C4-2B (cell line): ENCODE data around the gene AKAP12.

Experiments used
- ZFX ChIP-seq: fragments of 450-650 bp; IDR thresholded peaks from 2 replicates; pipeline ENCODE4 v1.6.1; 2017
- TF ChIP-seq, protein P1 (sequence below): fragments of 450-650 bp; conservative IDR thresholded peaks from 2 replicates; pipeline ENCODE4 v1.5.1; 2017; ENCODE audit warnings: mild to moderate bottlenecking

- TF ChIP-seq, protein P1, sequence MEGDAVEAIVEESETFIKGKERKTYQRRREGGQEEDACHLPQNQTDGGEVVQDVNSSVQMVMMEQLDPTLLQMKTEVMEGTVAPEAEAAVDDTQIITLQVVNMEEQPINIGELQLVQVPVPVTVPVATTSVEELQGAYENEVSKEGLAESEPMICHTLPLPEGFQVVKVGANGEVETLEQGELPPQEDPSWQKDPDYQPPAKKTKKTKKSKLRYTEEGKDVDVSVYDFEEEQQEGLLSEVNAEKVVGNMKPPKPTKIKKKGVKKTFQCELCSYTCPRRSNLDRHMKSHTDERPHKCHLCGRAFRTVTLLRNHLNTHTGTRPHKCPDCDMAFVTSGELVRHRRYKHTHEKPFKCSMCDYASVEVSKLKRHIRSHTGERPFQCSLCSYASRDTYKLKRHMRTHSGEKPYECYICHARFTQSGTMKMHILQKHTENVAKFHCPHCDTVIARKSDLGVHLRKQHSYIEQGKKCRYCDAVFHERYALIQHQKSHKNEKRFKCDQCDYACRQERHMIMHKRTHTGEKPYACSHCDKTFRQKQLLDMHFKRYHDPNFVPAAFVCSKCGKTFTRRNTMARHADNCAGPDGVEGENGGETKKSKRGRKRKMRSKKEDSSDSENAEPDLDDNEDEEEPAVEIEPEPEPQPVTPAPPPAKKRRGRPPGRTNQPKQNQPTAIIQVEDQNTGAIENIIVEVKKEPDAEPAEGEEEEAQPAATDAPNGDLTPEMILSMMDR = no peak
- no peak for TF ChIP-seq ZFX
These were observed 36.5 kb downstream of the AKAP12 start for GRCh38 chr6:151276112-151276740.
